Skin of body (tissue), 2 donors: ENCODE data around the gene SLX4IP. TPM values are rescaled to one million over a fixed set of nuclear protein-coding genes. Genes with fewer than 3 reads are reported as not detected.
"Not testable (repeated sequence)": the region's sequence is repeated elsewhere in the genome, so short reads cannot be mapped to it uniquely, and the experiment has no call there.

Experiments
- DNase-seq: peaks from one replicate; lab custom pipeline; 2025; lab: John Stamatoyannopoulos, UW
- total RNA-seq: library from RNA; depleted of rRNA; stranded (reverse); fragments of >200 nt; gene quantifications from one replicate; pipeline ENCODE4 v1.2.3, GENCODE V29; 2014

The SLX4IP gene
- total RNA-seq, 1 donor from 2014 or later: 6.8 TPM

DNA sequence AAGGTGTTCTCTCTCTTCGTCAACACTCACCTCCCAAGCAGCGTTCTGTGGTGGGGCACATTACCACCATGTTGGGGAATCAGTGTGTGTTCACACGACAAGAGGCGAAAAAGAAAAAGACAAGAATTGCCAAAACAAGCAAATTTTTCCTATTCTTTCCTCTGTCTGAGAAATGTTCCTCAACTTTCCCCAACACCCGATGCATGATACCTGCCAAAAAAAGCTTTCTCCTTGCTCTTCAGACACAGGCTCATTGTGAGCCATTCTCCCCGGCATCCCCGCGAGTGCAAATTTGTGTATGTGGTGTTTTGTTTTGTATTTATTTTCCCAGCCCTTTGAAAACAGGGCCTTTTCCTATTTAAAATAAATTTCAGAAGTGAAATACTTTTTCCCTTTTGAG, 137.7 kb downstream of the SLX4IP start:
- no peak for DNase-seq

DNA sequence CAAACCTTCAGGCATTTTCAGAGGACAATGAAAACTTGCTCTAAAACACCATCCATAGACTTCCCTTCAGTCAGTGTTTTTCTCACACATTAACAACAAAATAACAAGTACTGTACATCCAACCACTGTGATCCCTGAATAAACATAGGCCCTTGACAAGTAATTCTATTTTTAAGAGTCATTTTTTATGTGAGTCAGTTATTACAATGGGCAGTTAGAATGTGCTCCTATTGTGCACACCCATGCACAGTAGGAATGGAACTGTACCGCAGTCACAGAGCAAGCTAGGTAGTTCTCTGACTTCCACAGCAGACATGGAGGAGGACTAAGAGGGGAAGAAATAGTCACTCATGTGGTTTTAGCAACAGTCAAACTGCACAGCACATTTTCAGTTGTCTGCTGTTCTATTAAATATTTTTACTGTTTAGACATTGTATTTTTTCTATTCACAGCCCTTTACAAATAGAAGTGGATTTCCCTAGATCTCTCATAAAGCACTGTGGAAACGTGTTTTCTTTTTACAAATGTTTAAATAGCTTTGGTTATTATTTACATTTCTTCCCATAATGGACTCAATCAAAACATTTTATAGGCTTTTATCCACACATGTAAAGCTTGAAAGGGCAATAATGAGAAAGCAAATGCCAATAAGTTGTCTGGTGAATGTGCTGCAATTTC, 138.3 kb downstream of the SLX4IP start:
- DNase-seq: no peak

DNA sequence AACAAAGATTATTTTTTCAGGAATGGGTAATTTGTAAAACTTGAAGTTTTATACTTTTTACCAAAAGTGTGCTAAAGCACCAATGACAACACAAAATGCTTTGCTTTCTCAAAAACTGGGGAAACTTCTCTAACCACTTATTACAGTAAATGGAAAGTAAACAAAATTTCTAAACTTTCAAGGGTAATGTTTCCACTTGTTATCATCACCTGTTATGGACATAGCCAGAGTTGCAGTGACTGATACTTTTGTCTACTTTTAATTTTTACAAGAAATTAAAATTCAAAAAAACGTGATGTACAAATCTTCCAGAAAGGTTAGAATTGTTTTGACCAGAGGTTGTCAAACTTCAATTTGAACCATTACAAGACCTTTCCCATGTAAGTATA, 138.8 kb downstream of the SLX4IP start:
- no peak for DNase-seq

DNA sequence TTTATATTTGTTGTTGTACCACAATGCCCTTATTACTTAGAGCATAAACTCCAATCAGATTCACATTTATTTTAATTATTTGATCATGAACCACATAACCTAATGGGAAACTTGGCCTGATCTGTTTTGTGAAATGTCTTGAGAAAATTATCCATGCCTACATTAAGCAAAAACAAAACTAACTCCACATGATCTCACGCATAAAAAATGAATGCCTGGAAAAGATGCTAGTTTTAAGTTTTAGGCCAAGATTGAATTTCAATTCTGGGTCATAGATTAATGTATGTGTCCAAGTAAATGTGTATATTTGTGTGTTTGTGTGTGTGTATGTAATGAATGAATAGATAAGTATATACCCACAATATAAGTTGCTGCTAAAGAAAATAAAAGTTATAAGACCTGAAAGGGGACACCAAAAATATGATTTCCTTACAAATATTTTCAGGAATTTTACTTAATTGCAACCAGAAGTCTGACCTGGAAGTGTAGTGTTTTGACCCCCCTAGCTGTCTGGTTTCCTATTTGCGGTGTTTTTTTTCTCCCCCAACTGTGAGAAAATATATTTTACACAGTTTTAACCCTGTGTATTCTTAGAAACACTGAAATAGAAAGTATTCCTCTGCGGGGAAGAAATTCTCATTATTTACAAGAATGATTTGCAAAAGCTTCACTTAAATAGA, 141.4 kb downstream of the SLX4IP start:
- DNase-seq: peak; percentile 43

DNA sequence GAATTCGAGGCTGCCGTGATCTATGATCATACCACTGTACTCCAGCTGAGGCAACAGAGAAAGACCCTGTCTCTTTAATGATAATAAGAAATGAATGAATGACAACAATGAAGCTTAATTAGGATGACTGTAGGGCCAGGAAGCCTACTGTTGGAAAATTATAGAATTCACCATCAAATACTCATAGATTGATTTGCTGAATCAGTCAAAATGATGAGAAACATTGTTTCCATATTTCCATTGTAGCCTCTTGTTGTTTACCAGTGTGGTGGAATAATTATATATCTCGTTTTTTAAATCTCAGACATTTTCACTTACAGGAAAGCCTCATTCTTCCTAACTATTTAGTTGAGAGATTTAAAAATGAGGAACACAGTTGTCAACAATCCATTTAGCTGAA, 142.5 kb downstream of the SLX4IP start:
- DNase-seq: no peak

DNA sequence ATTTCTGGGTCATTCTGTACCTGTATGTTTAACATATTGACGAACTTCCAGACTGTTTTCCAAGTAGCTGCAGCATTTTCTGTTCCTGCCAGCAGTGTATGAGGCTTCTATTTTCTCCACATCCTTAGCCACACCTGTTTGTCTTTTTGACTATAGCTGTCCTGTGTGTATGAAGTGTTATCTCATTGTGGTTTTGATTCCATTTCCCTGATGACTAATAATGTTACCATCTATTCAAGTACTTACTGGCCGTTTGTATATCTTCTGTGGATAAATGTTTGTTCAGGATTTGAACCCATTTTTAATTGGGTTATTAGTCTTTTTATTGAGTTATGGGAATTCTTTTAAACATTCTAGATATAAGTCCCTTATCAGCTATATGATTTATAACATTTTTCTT, 143.5 kb downstream of the SLX4IP start:
- DNase-seq: no peak

DNA sequence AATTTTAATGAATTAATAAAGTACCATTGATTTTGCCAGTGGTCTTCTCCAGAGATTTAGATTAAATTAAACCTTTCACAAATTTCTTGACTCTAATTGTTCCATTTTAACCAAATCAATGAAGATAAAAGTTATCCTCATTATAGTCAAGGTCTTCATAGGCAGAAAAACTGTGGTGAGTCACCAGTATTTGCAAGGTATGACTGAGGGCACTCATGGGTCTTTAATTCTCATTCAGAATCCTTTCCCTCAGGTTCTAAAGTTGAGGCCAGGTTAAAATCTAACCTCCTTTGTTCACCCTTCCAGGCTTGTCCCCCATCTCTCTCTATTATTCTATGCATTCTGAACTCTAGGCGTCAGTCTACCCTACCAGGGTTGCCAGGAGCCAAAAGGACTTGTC, 144.8 kb downstream of the SLX4IP start:
- no peak for DNase-seq

DNA sequence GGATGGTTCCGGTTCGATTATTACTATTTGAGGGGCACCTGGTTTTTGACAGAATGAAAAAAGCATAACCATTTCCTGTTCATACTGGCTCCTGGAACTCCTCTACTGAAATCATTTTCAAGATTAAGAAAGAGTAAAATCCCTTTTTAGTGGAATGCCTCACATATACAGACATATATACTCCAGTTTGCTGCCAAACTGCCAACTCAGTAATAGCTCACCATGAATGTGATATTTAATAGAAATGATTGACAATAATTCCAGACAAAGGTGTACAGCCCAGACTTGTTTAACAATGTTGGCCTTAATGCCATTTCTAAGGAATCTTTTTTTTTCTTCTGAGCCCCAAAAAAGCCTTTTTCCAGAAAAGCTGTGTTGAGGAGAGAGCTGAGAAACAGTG, 145.6 kb downstream of the SLX4IP start:
- no peak for DNase-seq

DNA sequence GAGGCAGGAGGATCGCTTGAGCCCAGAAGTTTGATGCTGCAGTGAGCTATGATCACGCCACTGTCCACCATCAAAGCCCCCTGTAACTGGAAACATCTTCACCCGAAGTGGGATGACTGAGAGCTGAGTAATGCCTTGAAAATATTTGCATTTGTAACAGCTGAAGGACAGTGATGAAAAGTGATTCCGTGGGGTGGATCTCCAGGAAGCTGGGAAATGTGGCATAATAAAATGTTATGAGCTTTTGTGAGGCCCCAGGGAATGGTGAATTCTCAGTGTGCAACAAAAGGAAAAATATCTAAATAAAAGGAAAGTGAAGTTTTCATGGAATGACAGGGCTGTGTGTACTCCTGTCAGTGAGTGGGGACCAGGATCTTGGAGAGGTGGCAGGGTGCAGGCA, 146.7 kb downstream of the SLX4IP start:
- peak; percentile 20 for DNase-seq

DNA sequence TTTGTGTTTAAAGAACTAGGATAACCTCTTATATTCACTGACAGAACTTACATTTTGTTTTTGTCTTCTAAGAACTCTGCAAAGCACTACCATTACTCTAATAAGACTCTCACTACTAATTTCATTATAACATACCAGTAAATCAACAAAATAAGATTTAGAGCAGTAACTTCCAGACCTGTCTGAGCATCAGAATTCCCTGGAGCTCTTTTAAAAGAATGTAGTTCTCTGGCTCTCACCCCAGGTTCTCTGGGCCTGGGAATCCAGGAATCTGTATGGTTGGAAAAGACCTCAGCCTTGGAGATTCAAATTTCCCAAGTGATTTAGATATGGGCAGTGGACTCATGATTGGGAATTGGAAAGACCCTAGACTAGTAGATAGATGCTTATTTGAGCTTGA, 149.3 kb downstream of the SLX4IP start:
- DNase-seq: no peak

DNA sequence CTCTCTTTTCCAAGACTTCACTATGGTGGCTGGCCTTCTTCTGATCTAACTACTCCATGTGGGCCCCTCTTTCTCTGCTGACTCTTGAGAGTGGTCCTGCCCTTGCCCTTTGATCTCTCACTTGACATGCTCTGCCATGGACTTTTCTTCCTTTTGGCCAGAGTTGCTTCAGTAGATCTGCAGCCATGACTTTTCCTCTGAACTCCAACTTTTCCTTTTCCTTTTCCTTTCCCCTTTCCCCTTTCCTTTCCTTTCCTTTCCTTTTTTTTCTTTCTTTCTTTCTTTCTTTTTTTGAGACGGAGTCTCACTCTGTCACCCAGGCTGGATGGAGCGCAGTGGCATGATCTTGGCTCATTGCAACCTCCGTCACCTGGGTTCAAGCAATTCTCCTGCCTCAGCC, 150.2 kb downstream of the SLX4IP start:
- DNase-seq: no peak

DNA sequence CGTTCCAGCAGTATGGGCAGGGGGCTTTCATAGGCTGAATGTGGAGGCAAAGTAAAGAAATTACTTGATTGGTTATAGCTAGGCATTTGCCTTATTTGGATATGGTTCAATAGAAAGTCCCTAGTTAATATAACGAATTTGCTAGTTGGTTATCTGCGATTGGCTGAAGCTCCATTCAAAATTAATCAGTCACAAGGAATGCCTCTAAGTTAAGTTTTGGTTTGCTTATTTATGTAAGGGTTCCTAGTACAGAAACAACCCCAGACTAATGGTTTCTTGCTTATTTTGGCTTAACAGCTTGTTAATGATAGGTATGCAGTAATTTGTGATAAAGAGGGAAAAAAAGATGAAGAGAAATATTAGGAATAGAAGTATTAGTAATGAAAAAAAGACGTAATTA, 151.2 kb downstream of the SLX4IP start:
- DNase-seq: no peak

DNA sequence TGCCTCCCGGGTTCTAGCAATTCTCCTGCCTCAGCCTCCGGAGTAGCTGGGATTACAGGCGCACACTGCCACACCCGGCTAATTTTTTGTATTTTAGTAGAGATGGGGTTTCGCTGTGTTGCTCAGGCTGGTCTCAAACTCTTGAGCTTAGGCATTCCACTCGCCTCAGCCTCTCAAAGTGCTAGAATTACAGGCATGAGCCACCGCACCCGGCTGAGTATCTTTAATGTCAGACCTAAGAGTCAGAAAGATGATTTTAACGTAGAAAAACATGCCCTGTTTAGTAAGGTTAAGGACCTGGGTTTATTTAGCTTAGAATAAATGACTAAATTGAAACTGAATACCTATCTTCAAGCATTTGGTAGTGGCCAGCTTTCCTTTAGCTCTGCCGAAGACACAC, 155.3 kb downstream of the SLX4IP start:
- not testable (repeated sequence) for DNase-seq

DNA sequence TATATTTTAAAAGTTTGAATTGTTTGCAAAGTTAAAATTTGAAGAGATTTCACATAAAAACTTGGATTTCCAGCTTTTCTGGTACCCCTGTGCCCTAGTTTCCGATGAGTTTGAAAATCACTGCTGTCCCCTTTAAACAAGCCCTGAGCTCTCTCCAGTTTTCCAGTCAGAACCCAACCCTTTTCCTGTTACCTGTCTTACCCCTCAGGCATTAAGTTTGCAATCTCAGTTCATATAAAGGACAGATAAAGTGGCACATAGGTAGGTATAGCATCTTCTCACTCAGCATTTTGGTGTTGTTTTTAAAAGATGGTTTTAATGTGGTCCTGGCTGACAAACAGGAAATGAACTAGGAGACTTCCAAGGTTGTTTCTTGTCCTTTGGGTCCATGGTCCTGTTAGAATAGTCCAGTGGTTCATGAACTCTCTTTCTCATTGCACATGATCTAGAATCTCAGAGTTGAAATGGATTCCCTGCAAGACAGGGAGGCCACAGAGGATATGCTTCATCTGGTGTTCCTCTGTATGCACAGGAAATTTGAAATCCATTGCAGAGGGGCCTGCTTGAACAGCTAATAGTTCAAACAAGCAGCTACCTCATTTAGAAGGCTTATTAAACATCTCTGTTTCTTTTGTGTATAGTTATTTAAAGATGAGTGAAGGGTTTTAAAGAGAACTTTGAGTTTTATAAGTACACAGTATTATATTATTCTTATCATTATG, 156.0 kb downstream of the SLX4IP start:
- no peak for DNase-seq

DNA sequence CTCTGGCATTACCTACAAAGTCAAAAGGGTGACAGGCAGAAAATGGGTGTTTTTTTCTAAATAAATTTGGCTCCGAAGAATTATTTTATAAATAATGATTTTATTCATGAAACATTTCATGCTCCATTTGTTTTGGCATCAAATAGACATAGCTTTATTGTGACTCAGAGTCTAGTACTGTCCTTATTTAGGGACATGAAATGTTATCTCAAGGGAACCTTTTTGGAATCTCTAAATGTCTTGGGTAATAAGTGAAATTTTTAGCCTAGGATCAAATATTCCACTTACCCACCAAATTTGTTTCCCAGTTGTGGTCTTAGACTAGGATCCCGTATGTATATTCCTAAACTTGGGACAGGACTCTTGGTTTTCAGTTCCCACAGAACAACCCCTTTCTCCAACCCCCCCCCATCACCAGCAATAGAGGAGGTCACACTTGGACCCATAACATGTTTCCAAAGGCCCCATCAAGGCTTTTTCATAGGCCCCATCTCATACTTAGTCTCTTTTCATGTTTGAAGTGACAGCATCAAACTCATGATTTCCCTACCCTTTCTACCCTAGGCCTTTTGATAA, 156.9 kb downstream of the SLX4IP start:
- DNase-seq: no peak

DNA sequence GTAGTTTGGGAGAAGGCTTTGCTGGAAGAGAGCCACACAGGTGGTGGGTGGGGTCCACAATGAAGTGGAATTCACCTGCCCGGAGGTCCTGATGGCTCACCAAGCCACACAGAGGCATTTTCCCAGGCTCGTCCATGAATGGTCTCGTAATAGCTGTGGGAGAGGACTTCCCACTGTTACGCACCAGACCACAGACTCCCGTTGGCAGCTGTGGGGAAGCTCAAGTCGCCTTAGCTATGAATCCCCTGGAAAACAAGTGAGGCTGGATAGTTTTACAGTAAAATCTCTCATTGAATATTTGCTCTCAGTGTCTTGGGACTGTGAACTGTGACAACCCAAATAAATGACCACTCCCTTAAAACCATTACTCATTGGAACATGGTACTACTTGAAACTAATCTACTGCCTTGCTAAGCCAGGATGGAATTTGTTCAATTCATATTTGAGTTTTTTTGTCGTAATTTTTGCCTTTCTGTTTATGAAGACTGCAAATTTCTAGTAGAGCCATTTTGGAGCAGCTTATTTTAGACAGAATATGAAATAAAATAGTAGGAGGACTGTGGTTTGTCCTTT, 159.3 kb downstream of the SLX4IP start:
- DNase-seq: no peak

DNA sequence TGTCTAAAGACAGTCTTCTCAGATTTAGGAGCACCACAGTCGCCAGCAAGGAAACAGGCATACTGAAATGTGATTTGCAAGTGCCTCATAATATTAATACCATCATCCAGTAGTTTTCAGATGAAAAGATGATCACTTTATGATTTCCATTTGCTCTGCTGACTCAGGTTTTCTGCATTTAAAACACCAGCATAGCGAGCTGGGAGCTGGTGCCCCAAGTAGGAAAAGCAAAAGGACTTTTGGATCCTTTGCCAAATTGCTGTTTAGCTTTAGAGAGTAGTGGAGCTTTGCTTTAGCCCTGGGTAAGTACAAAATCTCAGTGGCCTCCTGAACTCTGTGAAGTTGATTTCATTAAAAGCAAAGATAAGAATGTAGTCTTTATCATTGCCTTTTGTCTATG, 160.2 kb downstream of the SLX4IP start:
- DNase-seq: no peak

DNA sequence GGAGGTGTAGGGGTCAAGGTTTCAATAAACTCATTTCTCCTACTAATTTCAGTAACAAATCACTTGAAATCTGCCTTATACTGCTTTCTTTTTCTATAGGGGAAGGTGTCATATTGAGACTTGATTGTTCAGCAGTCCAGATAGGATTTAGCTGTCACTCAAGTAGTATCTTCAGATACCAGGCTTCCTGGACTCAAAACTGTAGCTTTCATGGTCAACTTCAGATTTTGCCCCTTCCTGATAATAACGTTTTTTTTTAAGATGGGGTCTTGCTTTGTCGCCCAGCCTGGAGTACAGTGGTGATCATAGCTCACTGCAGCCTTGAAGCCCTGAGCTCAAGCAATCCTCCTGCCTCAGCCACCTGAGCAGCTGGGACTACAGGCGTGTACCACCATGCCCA, 160.9 kb downstream of the SLX4IP start:
- DNase-seq: no peak

DNA sequence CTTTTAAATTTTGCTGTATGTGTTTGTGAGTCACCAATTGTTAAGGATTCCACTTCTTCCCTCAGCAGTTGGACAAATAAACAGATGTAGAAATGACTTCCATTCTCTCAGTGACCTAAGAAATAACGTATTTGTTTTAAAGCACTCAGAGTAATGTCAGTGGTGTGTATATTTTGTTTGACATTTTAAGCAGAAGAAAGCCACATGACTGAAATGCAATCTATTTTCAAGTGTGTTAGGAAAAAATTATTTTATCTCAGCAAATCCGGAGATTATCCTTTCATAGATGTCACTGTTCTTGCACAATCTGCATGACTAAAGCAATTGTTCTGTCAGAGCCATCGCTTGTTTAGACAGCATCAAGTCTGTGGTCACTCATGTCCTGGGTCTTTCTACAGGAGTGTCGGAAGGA, 161.6 kb downstream of the SLX4IP start:
- no peak for DNase-seq

DNA sequence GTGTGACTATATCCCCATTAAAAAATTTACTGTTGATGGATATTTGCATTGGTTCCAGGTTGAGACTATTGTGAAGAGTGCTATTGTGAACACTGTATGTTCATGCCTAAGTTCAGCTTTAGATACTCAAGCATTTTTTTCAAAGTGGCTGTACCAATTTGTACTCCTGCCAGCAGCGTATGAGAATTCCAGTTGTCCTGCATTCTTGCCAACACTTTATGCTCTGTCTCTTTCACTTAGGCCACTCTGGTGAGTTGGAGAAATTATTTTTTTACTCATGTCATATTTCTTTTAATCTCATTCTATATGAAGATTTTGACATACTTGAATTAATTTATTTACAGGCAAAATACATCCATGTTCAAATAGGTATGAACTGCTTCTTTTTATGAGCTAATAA, 162.5 kb downstream of the SLX4IP start:
- no peak for DNase-seq

DNA sequence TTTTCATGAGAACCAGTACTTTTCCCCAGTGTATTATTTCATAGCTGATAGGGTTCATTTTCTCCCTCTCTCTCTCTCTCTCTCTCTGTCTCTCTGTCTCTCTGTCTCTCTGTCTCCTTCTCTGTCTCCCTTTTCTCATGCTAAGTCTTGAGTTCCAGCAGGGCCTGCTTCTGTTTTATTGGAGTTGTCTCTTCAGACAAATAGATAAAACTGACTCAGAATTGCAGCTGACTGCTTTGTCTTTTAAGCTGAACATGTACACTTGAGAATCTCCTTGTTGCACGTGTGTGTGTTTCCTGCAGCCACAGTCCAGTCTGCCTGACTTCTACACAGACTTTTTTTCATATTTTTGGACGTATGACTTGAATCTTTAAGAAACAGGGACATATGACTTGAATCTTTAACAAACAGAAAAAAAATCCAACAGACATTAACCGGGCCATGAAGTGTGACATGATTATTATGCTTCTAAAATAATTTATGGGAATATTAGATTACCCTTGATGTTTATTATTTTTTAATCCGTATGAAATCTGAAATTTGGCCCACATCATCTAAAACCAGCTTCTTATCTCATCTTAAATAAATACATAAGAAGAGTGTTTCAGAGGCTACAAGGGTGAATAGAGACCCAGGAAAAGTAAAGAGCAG, 167.2 kb downstream of the SLX4IP start:
- DNase-seq: no peak

DNA sequence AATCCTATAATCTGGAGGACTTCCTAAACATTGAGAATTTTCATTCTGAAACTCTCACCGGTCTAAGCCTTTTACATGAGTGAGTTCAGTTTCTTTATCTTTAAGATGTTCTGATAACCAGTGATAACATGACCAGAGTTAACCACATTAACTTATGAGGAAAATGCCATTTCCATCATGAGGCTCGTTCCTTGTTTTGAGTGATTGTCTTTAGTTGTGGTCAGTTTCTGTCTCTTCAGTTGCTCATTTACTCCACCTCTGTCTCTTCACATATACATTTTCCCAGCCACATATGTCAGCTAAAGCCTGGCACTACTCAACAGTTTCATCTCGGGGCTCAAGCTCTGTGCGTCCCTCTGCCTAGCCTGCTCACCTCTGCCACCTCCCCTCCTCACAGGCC, 168.3 kb downstream of the SLX4IP start:
- no peak for DNase-seq
